ENCODE data around the gene DNASE1L1.
"Not testable (repeated sequence)": the region's sequence is repeated elsewhere in the genome, so short reads cannot be mapped to it uniquely, and the experiment has no call there.

DNA sequence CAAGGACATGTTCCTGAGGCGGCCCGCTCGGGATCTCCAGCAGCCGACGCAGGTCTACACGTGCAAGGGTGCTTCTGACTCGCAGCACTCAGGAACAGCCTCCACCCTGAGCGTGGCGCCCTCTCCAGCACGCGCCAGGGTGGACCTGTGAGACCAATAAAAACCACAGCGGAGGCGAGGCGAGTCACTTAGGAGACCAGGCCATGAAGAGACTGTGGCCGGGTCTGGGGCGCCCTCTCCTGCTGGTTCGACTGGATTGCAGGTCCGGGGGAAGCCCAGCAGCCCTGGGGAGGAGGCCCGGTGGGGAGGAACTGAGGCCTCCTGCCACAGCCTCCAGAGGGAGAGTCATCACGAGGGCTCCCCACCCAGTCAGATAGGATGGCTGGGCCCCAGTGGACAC is 21.0 kb downstream of the DNASE1L1 start:
- TF ChIP-seq, protein P1, sequence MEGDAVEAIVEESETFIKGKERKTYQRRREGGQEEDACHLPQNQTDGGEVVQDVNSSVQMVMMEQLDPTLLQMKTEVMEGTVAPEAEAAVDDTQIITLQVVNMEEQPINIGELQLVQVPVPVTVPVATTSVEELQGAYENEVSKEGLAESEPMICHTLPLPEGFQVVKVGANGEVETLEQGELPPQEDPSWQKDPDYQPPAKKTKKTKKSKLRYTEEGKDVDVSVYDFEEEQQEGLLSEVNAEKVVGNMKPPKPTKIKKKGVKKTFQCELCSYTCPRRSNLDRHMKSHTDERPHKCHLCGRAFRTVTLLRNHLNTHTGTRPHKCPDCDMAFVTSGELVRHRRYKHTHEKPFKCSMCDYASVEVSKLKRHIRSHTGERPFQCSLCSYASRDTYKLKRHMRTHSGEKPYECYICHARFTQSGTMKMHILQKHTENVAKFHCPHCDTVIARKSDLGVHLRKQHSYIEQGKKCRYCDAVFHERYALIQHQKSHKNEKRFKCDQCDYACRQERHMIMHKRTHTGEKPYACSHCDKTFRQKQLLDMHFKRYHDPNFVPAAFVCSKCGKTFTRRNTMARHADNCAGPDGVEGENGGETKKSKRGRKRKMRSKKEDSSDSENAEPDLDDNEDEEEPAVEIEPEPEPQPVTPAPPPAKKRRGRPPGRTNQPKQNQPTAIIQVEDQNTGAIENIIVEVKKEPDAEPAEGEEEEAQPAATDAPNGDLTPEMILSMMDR (IDR thresholded peaks at IDR 0.05; ENCODE audit: borderline replicate concordance, extremely low read depth, low read length, poor library complexity, severe bottlenecking) = not testable (repeated sequence)
- not testable (repeated sequence) for TF ChIP-seq EZH2 (IDR thresholded peaks at IDR 0.05; ENCODE audit: borderline replicate concordance, low read depth, low read length, severe bottlenecking)

Data from DND-41 (cell line).